Neuron (in vitro differentiated cells): ENCODE measurements around the gene PIK3CD.
"Not testable (repeated sequence)": the region's sequence is repeated elsewhere in the genome, so short reads cannot be mapped to it uniquely, and the experiment has no call there.

Experiments
- H2AFZ ChIP-seq: one replicate; pipeline ENCODE4 v1.6.1; 2013; ENCODE audit warnings: low read depth, mild to moderate bottlenecking, inconsistent platforms, low read length, moderate library complexity
- H3K27me3 ChIP-seq: one replicate; pipeline ENCODE4 v1.6.1; 2013; ENCODE audit warnings: low read length; ENCODE audit not compliant: insufficient read depth
- H3K36me3 ChIP-seq: one replicate; pipeline ENCODE4 v1.6.1; 2013; ENCODE audit warnings: low read length; ENCODE audit not compliant: insufficient read depth
- H3K4me1 ChIP-seq: one replicate; pipeline ENCODE4 v1.6.1; 2013; ENCODE audit warnings: low read length; ENCODE audit not compliant: insufficient read depth
- H3K4me3 ChIP-seq: 2 replicates; pipeline ENCODE4 v1.5.1; 2013; ENCODE audit warnings: mild to moderate bottlenecking, low read length, moderate library complexity
- H3K9me3 ChIP-seq: one replicate; pipeline ENCODE4 v1.6.1; 2013; ENCODE audit warnings: low read length

The PIK3CD gene

GRCh38 chr1:9758559-9759121 is 107.1 kb downstream of the PIK3CD start:
- peaks cover 20% of the 10 kb centered on the region for H3K36me3 ChIP-seq
- H3K4me3 ChIP-seq: no peak overlapping the region
- H3K27me3 ChIP-seq: no peaks in the 10 kb centered on the region
- H3K4me1 ChIP-seq: peaks cover 12% of the 10 kb centered on the region
- no peak overlapping the region for H2AFZ ChIP-seq
- H3K9me3 ChIP-seq: peaks cover 7% of the 10 kb centered on the region

GRCh38 chr1:9759939-9760338 is 108.4 kb downstream of the PIK3CD start:
- Histone ChIP-seq H2AFZ (no peak overlapping the region), H3K4me3 (no peak overlapping the region)

DNA sequence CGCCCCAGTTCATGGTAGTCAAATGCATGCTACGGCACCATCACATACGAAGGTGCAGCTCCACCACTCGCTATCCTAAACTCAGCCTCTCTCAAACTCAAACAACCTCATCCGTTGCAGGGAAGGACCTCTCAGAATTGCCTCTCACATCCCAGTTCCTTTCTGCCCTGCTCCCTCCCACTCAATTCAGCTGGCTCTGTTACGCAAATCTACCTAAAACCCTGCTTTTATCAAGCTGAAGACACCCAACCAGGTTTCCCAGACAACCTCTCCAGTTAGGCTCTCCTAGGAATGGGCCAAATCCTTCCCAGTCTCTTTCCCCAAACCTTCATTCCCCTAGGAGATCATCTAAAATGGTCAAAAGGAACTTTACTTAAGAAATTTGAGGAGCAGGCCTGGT is 109.3 kb downstream of the PIK3CD start:
- Histone ChIP-seq H3K4me1 (peaks cover 8% of the 10 kb centered on the region), H2AFZ (no peak overlapping the region), H3K27me3 (no peaks in the 10 kb centered on the region), H3K36me3 (peaks cover 10% of the 10 kb centered on the region), H3K9me3 (peaks cover 10% of the 10 kb centered on the region), H3K4me3 (no peak overlapping the region)

More at GRCh38 chr1:9759939-9760338, 108.4 kb downstream of the PIK3CD start:
- peaks cover 10% of the 10 kb centered on the region for H3K9me3 ChIP-seq
- no peaks in the 10 kb centered on the region for H3K27me3 ChIP-seq
- peaks cover 14% of the 10 kb centered on the region for H3K36me3 ChIP-seq
- peaks cover 12% of the 10 kb centered on the region for H3K4me1 ChIP-seq

GRCh38 chr1:9761855-9762254 is 110.3 kb downstream of the PIK3CD start:
- no peaks in the 10 kb centered on the region for H3K27me3 ChIP-seq
- no peak overlapping the region for H2AFZ ChIP-seq
- H3K36me3 ChIP-seq: peaks cover 8% of the 10 kb centered on the region
- H3K4me3 ChIP-seq: no peak overlapping the region
- peaks cover 6% of the 10 kb centered on the region for H3K4me1 ChIP-seq
- H3K9me3 ChIP-seq: peaks cover 10% of the 10 kb centered on the region

GRCh38 chr1:9762446-9762845 is 110.9 kb downstream of the PIK3CD start:
- H3K27me3 ChIP-seq, H3K4me3 ChIP-seq: not testable (repeated sequence)

DNA sequence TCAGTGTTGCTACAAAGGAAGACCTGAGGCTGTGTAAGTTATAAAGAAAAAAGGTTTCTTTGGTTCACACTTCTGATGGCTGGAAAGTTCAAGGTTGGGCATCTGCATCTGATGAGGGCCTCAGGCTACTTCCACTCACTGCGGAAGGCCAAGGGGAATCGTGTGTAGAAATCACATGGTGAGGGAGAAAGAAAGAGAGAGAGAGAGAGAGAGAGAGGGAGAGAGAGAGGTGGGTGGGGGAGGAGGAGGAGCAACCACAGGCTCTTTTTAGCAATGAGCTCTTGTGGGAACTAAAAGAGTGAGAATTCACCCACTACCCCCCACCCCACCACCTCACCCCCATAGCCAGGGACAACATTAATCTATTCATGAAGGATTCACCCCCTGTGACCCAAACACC is 112.4 kb downstream of the PIK3CD start:
- peaks cover 2% of the 10 kb centered on the region for H3K4me1 ChIP-seq
- H3K27me3 ChIP-seq: no peaks in the 10 kb centered on the region
- H3K4me3 ChIP-seq: no peak overlapping the region
- H3K9me3 ChIP-seq: peaks cover 6% of the 10 kb centered on the region
- no peak overlapping the region for H2AFZ ChIP-seq
- peaks cover 8% of the 10 kb centered on the region for H3K36me3 ChIP-seq

More at GRCh38 chr1:9762446-9762845, 110.9 kb downstream of the PIK3CD start:
- H3K9me3 ChIP-seq, H3K4me1 ChIP-seq, H3K36me3 ChIP-seq, H2AFZ ChIP-seq: not testable (repeated sequence)

DNA sequence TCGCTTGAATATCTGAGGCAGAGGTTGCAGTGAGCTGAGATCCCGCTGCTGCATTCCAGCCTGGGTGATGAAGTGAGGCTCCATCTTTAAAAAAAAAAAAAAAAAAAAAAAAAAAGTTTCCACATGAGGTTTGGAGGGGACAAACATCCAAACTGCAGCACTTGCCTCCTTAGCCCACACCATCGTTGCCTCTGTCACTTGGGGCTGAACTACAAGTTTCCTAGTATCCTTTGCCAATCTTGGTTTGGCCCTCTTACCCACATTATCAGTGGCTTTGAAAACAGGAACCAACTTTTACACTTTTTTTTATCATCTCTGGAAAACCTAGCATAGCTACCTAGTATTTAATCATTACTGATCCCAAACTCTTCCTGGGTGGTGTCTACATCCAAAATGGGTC is 113.0 kb downstream of the PIK3CD start:
- Histone ChIP-seq H3K36me3 (peaks cover 8% of the 10 kb centered on the region), H3K9me3 (peaks cover 6% of the 10 kb centered on the region), H3K4me3 (no peak overlapping the region)

DNA sequence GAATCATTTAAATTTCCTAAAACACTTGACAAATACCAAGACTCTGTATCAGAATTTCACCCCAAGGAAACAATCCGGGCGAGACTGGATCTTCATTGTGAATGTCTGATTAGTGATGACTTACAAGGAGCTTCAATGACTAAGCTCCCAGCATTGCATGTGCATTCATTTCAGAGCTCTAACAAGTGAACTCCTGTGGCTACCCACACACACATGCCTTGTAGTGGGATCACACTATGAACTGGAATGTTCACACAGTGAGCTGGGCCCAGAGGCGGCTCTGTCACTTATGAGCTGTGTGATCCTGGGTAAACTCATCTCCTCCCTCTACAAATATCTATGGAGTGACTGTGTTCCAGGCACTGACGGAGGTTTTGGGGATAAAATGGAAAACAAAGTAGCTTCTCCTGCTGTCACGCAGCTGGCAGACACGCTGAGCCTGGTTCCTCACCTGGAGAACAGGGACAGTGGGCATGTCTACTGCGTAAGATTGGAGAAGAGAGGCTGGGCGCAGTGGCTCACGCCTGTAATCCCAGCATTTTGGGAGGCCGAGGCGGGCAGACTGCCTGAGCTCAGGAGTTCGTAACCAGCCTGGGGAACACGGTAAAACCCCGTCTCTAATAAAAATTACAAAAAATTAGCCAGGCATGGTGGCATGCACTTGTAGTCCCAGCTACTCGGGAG is 115.4 kb downstream of the PIK3CD start:
- peaks cover 6% of the 10 kb centered on the region for H3K9me3 ChIP-seq
- H3K4me3 ChIP-seq: no peak overlapping the region
- H3K4me1 ChIP-seq: no peaks in the 10 kb centered on the region
- no peaks in the 10 kb centered on the region for H3K27me3 ChIP-seq
- no peak overlapping the region for H2AFZ ChIP-seq
- peaks cover 10% of the 10 kb centered on the region for H3K36me3 ChIP-seq

More for the DNA sequence above, 113.0 kb downstream of the PIK3CD start:
- no peaks in the 10 kb centered on the region for H3K4me1 ChIP-seq
- H2AFZ ChIP-seq: no peak overlapping the region
- H3K27me3 ChIP-seq: no peaks in the 10 kb centered on the region

DNA sequence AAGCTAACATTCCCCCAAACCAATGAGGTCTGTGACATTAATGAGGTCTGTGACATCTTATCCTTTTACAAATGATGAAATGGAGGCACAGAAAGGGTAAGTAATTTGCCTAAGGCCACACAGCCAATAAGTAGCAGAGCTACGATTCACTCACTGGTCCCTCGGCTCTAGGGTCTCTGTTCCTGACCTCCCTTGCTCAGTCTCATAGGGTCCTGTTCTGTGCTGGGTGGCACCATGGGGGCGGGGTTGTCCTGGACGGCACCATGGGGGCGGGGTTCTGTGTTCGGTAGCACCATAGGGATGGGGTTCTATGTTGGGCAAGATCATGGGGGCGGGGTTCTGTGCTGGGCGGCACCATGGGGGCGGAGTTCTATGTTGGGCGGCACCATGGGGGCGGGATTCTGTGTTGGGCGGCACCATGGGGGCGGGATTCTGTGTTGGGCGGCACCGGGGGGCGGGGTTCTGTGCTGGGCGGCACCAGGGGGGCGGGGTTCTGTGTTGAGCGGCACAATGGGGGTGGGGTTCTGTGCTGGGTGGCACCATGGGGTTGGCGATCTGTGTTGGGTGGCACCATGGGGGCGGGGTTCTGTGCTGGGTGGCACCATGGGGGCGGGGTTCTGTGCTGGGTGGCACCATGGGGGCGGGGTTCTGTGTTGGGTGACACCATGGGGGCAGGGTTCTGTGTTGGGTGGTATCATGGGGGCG is 116.6 kb downstream of the PIK3CD start:
- no peak overlapping the region for H3K4me3 ChIP-seq

GRCh38 chr1:9768983-9769382 is 117.5 kb downstream of the PIK3CD start:
- H3K9me3 ChIP-seq: no peaks in the 10 kb centered on the region
- peaks cover 17% of the 10 kb centered on the region for H3K36me3 ChIP-seq
- H3K27me3 ChIP-seq: no peaks in the 10 kb centered on the region
- H3K4me3 ChIP-seq: no peak overlapping the region
- H2AFZ ChIP-seq: no peak overlapping the region
- H3K4me1 ChIP-seq: no peaks in the 10 kb centered on the region

More for the DNA sequence above, 116.6 kb downstream of the PIK3CD start:
- no peaks in the 10 kb centered on the region for H3K27me3 ChIP-seq
- peaks cover 6% of the 10 kb centered on the region for H3K9me3 ChIP-seq
- no peak overlapping the region for H2AFZ ChIP-seq
- peaks cover 20% of the 10 kb centered on the region for H3K36me3 ChIP-seq
- no peaks in the 10 kb centered on the region for H3K4me1 ChIP-seq

DNA sequence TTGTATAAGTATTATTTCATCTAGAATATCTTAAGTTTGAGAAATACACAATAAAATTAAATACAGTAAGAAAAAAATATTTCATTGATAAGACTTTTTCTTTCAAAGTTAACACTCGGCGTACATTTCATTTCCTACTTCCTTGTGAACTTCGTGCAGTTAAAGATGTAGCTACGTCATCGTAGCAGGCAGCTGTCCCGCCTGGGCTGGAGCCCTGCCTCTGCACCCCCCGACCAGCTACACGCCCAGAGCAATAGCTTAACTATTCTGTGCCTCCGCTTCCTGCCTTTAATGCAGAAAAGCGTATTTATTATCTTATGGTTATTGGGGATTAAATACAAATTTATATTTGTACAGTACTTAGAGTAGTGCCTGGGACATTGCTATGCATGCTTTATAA is 118.8 kb downstream of the PIK3CD start:
- Histone ChIP-seq H3K9me3 (no peaks in the 10 kb centered on the region), H3K4me1 (no peaks in the 10 kb centered on the region), H2AFZ (no peak overlapping the region), H3K4me3 (no peak overlapping the region), H3K36me3 (peaks cover 17% of the 10 kb centered on the region), H3K27me3 (no peaks in the 10 kb centered on the region)

DNA sequence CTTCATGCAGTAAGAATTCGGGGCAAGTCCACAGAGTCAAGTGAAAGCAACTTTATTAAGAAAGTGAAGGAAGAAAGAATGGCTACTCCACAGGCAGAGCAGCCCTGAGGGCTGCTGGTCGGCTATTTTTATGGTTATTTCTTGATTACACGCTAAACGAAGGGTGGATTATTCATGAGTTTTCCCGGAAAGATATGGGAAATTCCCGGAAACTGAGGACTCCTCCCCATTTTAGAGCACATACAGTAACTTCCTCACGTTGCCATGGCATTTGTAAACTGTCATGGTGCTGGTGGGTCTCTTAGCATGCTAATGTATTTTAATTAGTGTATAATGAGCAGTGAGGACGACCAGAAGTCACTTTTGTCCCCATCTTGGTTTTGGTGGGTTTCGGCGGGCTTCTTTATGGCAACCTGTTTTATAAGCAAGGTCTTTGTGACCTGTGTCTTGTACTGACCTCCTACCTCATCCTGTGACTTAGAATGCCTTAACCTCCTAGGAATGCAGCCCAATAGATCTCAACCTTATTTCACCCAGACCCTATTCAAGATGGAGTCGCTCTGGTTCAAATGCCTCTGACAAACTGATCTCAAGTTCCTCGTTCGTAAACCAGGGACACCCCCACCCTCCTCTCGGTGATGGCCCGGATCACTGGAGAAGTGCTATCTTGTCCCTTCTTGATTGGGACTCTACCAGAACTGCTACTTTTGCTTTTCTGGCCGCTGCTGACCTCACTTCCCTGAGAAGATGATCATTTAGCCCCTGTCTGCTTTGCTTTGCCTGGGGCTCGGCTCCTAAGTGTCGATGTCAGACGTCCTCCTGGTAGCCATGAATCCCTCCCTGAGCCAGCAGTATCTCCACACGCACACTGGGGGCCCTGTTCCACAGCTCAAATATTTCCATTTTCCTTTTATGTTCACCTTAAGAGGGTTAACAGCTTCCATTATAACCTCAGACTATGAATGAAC is 123.5 kb downstream of the PIK3CD start:
- no peaks in the 10 kb centered on the region for H3K27me3 ChIP-seq
- H3K4me1 ChIP-seq: no peaks in the 10 kb centered on the region
- peaks cover 17% of the 10 kb centered on the region for H3K36me3 ChIP-seq
- H3K9me3 ChIP-seq: no peaks in the 10 kb centered on the region
- no peak overlapping the region for H3K4me3 ChIP-seq
- no peak overlapping the region for H2AFZ ChIP-seq
